Measurements from ENCODE around the gene GPATCH8.
"Not testable (repeated sequence)": the region's sequence is repeated elsewhere in the genome, so short reads cannot be mapped to it uniquely, and the experiment has no call there.

Gene GPATCH8

GRCh38 chr17:44540246-44541084 lies 37.3 kb upstream of the GPATCH8 start:
- H3K4me1 ChIP-seq (ENCODE audit: insufficient read depth, low read length, poor library complexity, severe bottlenecking), result peaks cover 54% of the 10 kb centered on the region
- no peaks in the 10 kb centered on the region for H3K9me2 ChIP-seq (replicated peaks; ENCODE audit: low read depth, low read length)
- H3K27me3 ChIP-seq (ENCODE audit: insufficient read depth, low read length, poor library complexity, severe bottlenecking), result no peaks in the 10 kb centered on the region
- H4K20me1 ChIP-seq (ENCODE audit: insufficient read depth, low read length, poor library complexity, severe bottlenecking), result no peaks in the 10 kb centered on the region
- no peaks in the 10 kb centered on the region for H3F3A ChIP-seq (ENCODE audit: low read depth)
- H3K9me3 ChIP-seq (ENCODE audit: insufficient read depth, low read depth, low read length), result no peaks in the 10 kb centered on the region
- no peak overlapping the region for H3K4me3 ChIP-seq (ENCODE audit: low read length, poor library complexity, severe bottlenecking)
- TF ChIP-seq EZH2phosphoT487 (IDR thresholded peaks at IDR 0.05; ENCODE audit: borderline replicate concordance), result no peak
- TF ChIP-seq, protein P1, sequence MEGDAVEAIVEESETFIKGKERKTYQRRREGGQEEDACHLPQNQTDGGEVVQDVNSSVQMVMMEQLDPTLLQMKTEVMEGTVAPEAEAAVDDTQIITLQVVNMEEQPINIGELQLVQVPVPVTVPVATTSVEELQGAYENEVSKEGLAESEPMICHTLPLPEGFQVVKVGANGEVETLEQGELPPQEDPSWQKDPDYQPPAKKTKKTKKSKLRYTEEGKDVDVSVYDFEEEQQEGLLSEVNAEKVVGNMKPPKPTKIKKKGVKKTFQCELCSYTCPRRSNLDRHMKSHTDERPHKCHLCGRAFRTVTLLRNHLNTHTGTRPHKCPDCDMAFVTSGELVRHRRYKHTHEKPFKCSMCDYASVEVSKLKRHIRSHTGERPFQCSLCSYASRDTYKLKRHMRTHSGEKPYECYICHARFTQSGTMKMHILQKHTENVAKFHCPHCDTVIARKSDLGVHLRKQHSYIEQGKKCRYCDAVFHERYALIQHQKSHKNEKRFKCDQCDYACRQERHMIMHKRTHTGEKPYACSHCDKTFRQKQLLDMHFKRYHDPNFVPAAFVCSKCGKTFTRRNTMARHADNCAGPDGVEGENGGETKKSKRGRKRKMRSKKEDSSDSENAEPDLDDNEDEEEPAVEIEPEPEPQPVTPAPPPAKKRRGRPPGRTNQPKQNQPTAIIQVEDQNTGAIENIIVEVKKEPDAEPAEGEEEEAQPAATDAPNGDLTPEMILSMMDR (conservative IDR thresholded peaks at IDR 0.05; ENCODE audit: low read length), result no peak
- H2AFZ ChIP-seq (ENCODE audit: low read length), result no peak overlapping the region
- no peaks in the 10 kb centered on the region for H3K79me2 ChIP-seq (ENCODE audit: insufficient read depth, low read length)
- H3K36me3 ChIP-seq (ENCODE audit: insufficient read depth, low read length), result no peaks in the 10 kb centered on the region
- no peak overlapping the region for H3K4me2 ChIP-seq (ENCODE audit: low read depth, low read length, poor library complexity, severe bottlenecking)
- H3K9ac ChIP-seq (ENCODE audit: low read depth, low read length, poor library complexity, severe bottlenecking), result no peak overlapping the region

DNA sequence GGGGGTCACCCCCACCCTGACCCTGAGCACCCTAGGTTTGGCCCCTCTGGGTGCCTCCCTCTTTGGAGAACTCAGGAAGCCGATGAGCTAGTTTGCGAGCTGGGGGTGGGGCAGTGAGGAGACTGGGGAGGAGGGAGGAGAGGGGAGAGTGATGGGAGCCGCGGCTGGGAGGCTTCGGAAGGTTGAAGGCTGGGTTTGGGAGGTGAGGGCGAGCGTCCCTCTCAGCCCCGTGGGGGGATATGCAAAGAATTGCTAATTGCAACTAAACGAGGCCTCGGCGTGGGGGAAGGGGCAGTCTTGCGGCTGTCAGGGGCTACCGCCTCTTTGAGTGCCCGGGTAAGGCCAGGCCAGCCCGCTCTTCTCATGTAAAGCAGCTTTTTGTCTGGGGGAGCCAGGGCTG lies 36.5 kb upstream of the GPATCH8 start:
- Histone ChIP-seq H3K9me3 (ENCODE audit: insufficient read depth, low read depth, low read length) (no peaks in the 10 kb centered on the region), H3K4me3 (ENCODE audit: low read length, poor library complexity, severe bottlenecking) (no peak overlapping the region), H2AFZ (ENCODE audit: low read length) (no peak overlapping the region), H3K4me2 (ENCODE audit: low read depth, low read length, poor library complexity, severe bottlenecking) (peak overlapping the region; percentile 20), H3F3A (ENCODE audit: low read depth) (no peaks in the 10 kb centered on the region), H3K79me2 (ENCODE audit: insufficient read depth, low read length) (no peaks in the 10 kb centered on the region), H4K20me1 (ENCODE audit: insufficient read depth, low read length, poor library complexity, severe bottlenecking) (no peaks in the 10 kb centered on the region), H3K27me3 (ENCODE audit: insufficient read depth, low read length, poor library complexity, severe bottlenecking) (no peaks in the 10 kb centered on the region), H3K36me3 (ENCODE audit: insufficient read depth, low read length) (no peaks in the 10 kb centered on the region), H3K4me1 (ENCODE audit: insufficient read depth, low read length, poor library complexity, severe bottlenecking) (peaks cover 54% of the 10 kb centered on the region), H3K9me2 (replicated peaks; ENCODE audit: low read depth, low read length) (no peaks in the 10 kb centered on the region), H3K9ac (ENCODE audit: low read depth, low read length, poor library complexity, severe bottlenecking) (no peak overlapping the region)
- TF ChIP-seq EZH2phosphoT487 (IDR thresholded peaks at IDR 0.05; ENCODE audit: borderline replicate concordance), result no peak
- TF ChIP-seq, protein P1 (conservative IDR thresholded peaks at IDR 0.05; ENCODE audit: low read length), result no peak

- H3K36me3 ChIP-seq (ENCODE audit: insufficient read depth, low read length); H3K4me3 ChIP-seq (ENCODE audit: low read length, poor library complexity, severe bottlenecking); H4K20me1 ChIP-seq (ENCODE audit: insufficient read depth, low read length, poor library complexity, severe bottlenecking); H3K9ac ChIP-seq (ENCODE audit: low read depth, low read length, poor library complexity, severe bottlenecking); H3K9me2 ChIP-seq (replicated peaks; ENCODE audit: low read depth, low read length); H3K9me3 ChIP-seq (ENCODE audit: insufficient read depth, low read depth, low read length); H3F3A ChIP-seq (ENCODE audit: low read depth); H3K79me2 ChIP-seq (ENCODE audit: insufficient read depth, low read length); H2AFZ ChIP-seq (ENCODE audit: low read length); H3K4me2 ChIP-seq (ENCODE audit: low read depth, low read length, poor library complexity, severe bottlenecking); H3K27me3 ChIP-seq (ENCODE audit: insufficient read depth, low read length, poor library complexity, severe bottlenecking): not testable (repeated sequence)
- peaks cover 41% of the 10 kb centered on the region for H3K4me1 ChIP-seq (ENCODE audit: insufficient read depth, low read length, poor library complexity, severe bottlenecking)
Measured at GRCh38 chr17:44537922-44538321, 34.7 kb upstream of the GPATCH8 start.
